Liver (tissue), 9 donors: ENCODE measurements around the gene SIL1. TPM values are rescaled to one million over a fixed set of nuclear protein-coding genes. Genes with fewer than 3 reads are reported as not detected.

Experiments
- DNase-seq: peaks from one replicate; pipeline ENCODE4 v3.0.0-alpha.2; 2017; ENCODE audit warnings: low spot score
- H3K27ac ChIP-seq, 2 donors: one replicate each; pipeline ENCODE4 v1.7.0; 2013; ENCODE audit warnings: inconsistent platforms in 2 of 2, low read length in 2 of 2, control low read depth in 1 of 2, low read depth in 1 of 2, mild to moderate bottlenecking in 1 of 2
- H3K27me3 ChIP-seq, 4 donors: one replicate each; pipeline versions ENCODE4 v1.6.1 to v1.7.0; 2013; ENCODE audit warnings: low read length in 3 of 4, inconsistent platforms in 1 of 4, mild to moderate bottlenecking in 1 of 4, moderate library complexity in 1 of 4; ENCODE audit not compliant: control insufficient read depth in 4 of 4, insufficient read depth in 4 of 4
- H3K36me3 ChIP-seq, 4 donors: one replicate each; pipeline versions ENCODE4 v1.6.1 to v1.7.0; 2013; ENCODE audit warnings: low read length in 3 of 4, mild to moderate bottlenecking in 3 of 4, low read depth in 1 of 4, moderate library complexity in 1 of 4; ENCODE audit not compliant: control insufficient read depth in 4 of 4, insufficient read depth in 3 of 4
- H3K4me1 ChIP-seq, 4 donors: one replicate each; pipeline versions ENCODE4 v1.6.1 to v1.7.0; 2013; ENCODE audit warnings: low read length in 3 of 4, mild to moderate bottlenecking in 3 of 4, moderate library complexity in 1 of 4; ENCODE audit not compliant: control insufficient read depth in 4 of 4, insufficient read depth in 4 of 4
- H3K4me3 ChIP-seq, 3 donors: one replicate each; pipeline versions ENCODE4 v1.6.1 to v1.7.0; 2013; ENCODE audit warnings: low read length in 3 of 3, control low read depth in 1 of 3, low read depth in 1 of 3, mild to moderate bottlenecking in 1 of 3
- H3K9ac ChIP-seq, 2 donors: one replicate each; pipeline ENCODE4 v1.7.0; 2013; ENCODE audit warnings: low read length in 2 of 2, mild to moderate bottlenecking in 2 of 2, moderate library complexity in 2 of 2, control low read depth in 1 of 2, low read depth in 1 of 2
- H3K9me3 ChIP-seq, 4 donors: one replicate each; pipeline versions ENCODE4 v1.6.1 to v1.7.0; 2013; ENCODE audit warnings: low read length in 3 of 4; ENCODE audit not compliant: control insufficient read depth in 4 of 4
- ATF3 ChIP-seq: IDR thresholded peaks from 2 replicates; pipeline ENCODE4 v1.6.1; 2016; ENCODE audit warnings: antibody characterized with exemption
- EGR1 ChIP-seq, 2 donors: IDR thresholded peaks; 2 replicates each; pipeline ENCODE4 v1.6.1; 2016 to 2018; ENCODE audit warnings: antibody characterized with exemption in 2 of 2, low read depth in 2 of 2
- FOXA1 ChIP-seq: IDR thresholded peaks from 2 replicates; pipeline ENCODE4 v1.6.1; 2016; ENCODE audit warnings: antibody characterized with exemption
- FOXA2 ChIP-seq: IDR thresholded peaks from 2 replicates; pipeline ENCODE4 v1.6.1; 2016; ENCODE audit warnings: antibody characterized with exemption
- GABPA ChIP-seq, 2 donors: IDR thresholded peaks in 1 of 2; conservative IDR thresholded peaks in 1 of 2; 2 replicates each; pipeline ENCODE4 v1.6.1; 2016; ENCODE audit warnings: antibody characterized with exemption in 2 of 2, mild to moderate bottlenecking in 1 of 2, moderate library complexity in 1 of 2
- HNF4A ChIP-seq, 2 donors: conservative IDR thresholded peaks; 2 replicates each; pipeline ENCODE4 v1.6.1; 2016; ENCODE audit warnings: antibody characterized with exemption in 2 of 2, mild to moderate bottlenecking in 2 of 2
- HNF4G ChIP-seq: IDR thresholded peaks from 2 replicates; pipeline ENCODE4 v1.6.1; 2016; ENCODE audit warnings: antibody characterized with exemption
- JUND ChIP-seq, 2 donors: IDR thresholded peaks; 2 replicates each; pipeline ENCODE4 v1.6.1; 2016; ENCODE audit warnings: antibody characterized with exemption in 2 of 2
- MAX ChIP-seq: IDR thresholded peaks from 2 replicates; pipeline ENCODE4 v1.6.1; 2016; ENCODE audit warnings: antibody characterized with exemption
- NR2F2 ChIP-seq: IDR thresholded peaks from 2 replicates; pipeline ENCODE4 v1.6.1; 2016; ENCODE audit warnings: antibody characterized with exemption
- RAD21 ChIP-seq, 2 donors: IDR thresholded peaks; 2 replicates each; pipeline ENCODE4 v1.6.1; 2016; ENCODE audit warnings: antibody characterized with exemption in 2 of 2, mild to moderate bottlenecking in 2 of 2
- REST ChIP-seq: IDR thresholded peaks from 2 replicates; pipeline ENCODE4 v1.6.1; 2016; ENCODE audit warnings: antibody characterized with exemption, mild to moderate bottlenecking
- RXRA ChIP-seq, 2 donors: IDR thresholded peaks; 2 replicates each; pipeline ENCODE4 v1.6.1; 2017 to 2018; ENCODE audit warnings: antibody characterized with exemption in 2 of 2, mild to moderate bottlenecking in 1 of 2
- SP1 ChIP-seq: IDR thresholded peaks from 2 replicates; pipeline ENCODE4 v1.6.1; 2018; ENCODE audit warnings: antibody characterized with exemption, mild to moderate bottlenecking
- TAF1 ChIP-seq: conservative IDR thresholded peaks from 2 replicates; pipeline ENCODE4 v1.6.1; 2016; ENCODE audit warnings: antibody characterized with exemption, mild to moderate bottlenecking
- YY1 ChIP-seq: IDR thresholded peaks from 2 replicates; pipeline ENCODE4 v1.6.1; 2016; ENCODE audit warnings: antibody characterized with exemption, mild to moderate bottlenecking
- ZBTB33 ChIP-seq: IDR thresholded peaks from 2 replicates; pipeline ENCODE4 v1.6.1; 2016; ENCODE audit warnings: antibody characterized with exemption
- WGBS: extraction: QIAGEN DNeasy Blood & Tissue Kit; methylation state at CpG from one replicate; pipeline ENCODE4 v1.1.7; 2013; 5-methylcytosine and 5-hydroxymethylcytosine counted together
- polyA plus RNA-seq, 2 donors: library from polyadenylated mRNA; stranded (reverse) in 1 of 2; unstranded in 1 of 2; fragments of 200-250 nt in 1 of 2; fragments of >200 nt in 1 of 2; fragmentation: Nextera tagmentation in 1 of 2; extraction: Ambion mirVana in 1 of 2; gene quantifications; one replicate each; pipeline versions ENCODE4 v1.2.1 to v1.2.3, GENCODE V29; 2013 to 2015
- total RNA-seq, 2 donors: library from RNA; depleted of rRNA; stranded (reverse); fragments of >200 nt; gene quantifications; one replicate each; pipeline ENCODE4 v1.2.3, GENCODE V29; 2014
- donor health status: healthy.
- donor health status: healthy.
- donor health status: healthy.
- donor health status: healthy.
- donor health status: healthy.

The SIL1 gene
- total and polyA plus RNA-seq, 4 donors = 38.1 to 95.1 (median 76.2) TPM

GRCh38 chr5:139182528-139183296, 15.5 kb downstream of the SIL1 start:
- no peak overlapping the region for H3K4me3 ChIP-seq
- H3K27me3 ChIP-seq = no peaks in the 10 kb centered on the region
- no peaks in the 10 kb centered on the region for H3K36me3 ChIP-seq
- TF ChIP-seq FOXA2 = no peak
- no peak for TF ChIP-seq JUND (IDR thresholded peaks at IDR 0.05)
- no peak for TF ChIP-seq RXRA (IDR thresholded peaks at IDR 0.05)
- TF ChIP-seq ATF3 = no peak
- TF ChIP-seq SP1 = no peak
- TF ChIP-seq GABPA (IDR thresholded peaks at IDR 0.05 in 1 of 2, conservative IDR thresholded peaks at IDR 0.05 in 1 of 2) = no peak
- no peak for TF ChIP-seq ZBTB33
- TF ChIP-seq YY1 = no peak
- no peak for TF ChIP-seq TAF1
- no peak for TF ChIP-seq REST
- no peak for TF ChIP-seq FOXA1
- TF ChIP-seq HNF4A (conservative IDR thresholded peaks at IDR 0.05) = no peak
- no peaks in the 10 kb centered on the region for H3K9me3 ChIP-seq
- no peak overlapping the region for H3K27ac ChIP-seq
- no peak overlapping the region for H3K9ac ChIP-seq
- WGBS = 94% methylated on average over 4 of the region's 4 CpGs
- no peak for DNase-seq
- peaks cover 8 to 24% (median 12%) of the 10 kb centered on the region in 4 donors for H3K4me1 ChIP-seq

- WGBS = 88% methylated on average over 8 of the region's 8 CpGs
- no peak overlapping the region for H3K9ac ChIP-seq
- DNase-seq = no peak
- H3K27ac ChIP-seq = no peak overlapping the region
- no peak overlapping the region for H3K4me3 ChIP-seq
- H3K36me3 ChIP-seq = no peaks in the 10 kb centered on the region
- no peaks in the 10 kb centered on the region for H3K27me3 ChIP-seq
- H3K4me1 ChIP-seq = peaks cover 8 to 25% (median 15%) of the 10 kb centered on the region in 4 donors
- H3K9me3 ChIP-seq = no peaks in the 10 kb centered on the region
- no peak for TF ChIP-seq NR2F2
- TF ChIP-seq JUND (IDR thresholded peaks at IDR 0.05) = no peak
- no peak for TF ChIP-seq RAD21 (IDR thresholded peaks at IDR 0.05)
- no peak for TF ChIP-seq ATF3
- TF ChIP-seq RXRA (IDR thresholded peaks at IDR 0.05) = no peak
- TF ChIP-seq ZBTB33 = no peak
- TF ChIP-seq MAX = no peak
- no peak for TF ChIP-seq TAF1
- TF ChIP-seq EGR1 (IDR thresholded peaks at IDR 0.05; ENCODE audit: low read depth in 2 of 2) = no peak
- TF ChIP-seq FOXA2 = no peak
- no peak for TF ChIP-seq REST
- no peak for TF ChIP-seq YY1
- no peak for TF ChIP-seq HNF4G
- no peak for TF ChIP-seq SP1
- no peak for TF ChIP-seq GABPA (IDR thresholded peaks at IDR 0.05 in 1 of 2, conservative IDR thresholded peaks at IDR 0.05 in 1 of 2)
Measured at GRCh38 chr5:139181835-139182452, 16.2 kb downstream of the SIL1 start.
